BLaER1 (cell line): ENCODE data around the gene CCDC97.

Source experiments
- H3K27ac ChIP-seq: shearing (Covaris generic); formaldehyde crosslinking; 2 replicates; pipeline ENCODE4 v1.8.1; 2022
- H3K27me3 ChIP-seq: shearing (Covaris generic); formaldehyde crosslinking; 2 replicates; pipeline ENCODE4 v1.8.1; 2022
- H3K36me3 ChIP-seq: shearing (Covaris generic); formaldehyde crosslinking; 2 replicates; pipeline ENCODE4 v1.8.1; 2022
- H3K4me1 ChIP-seq: shearing (Covaris generic); formaldehyde crosslinking; 2 replicates; pipeline ENCODE4 v1.8.1; 2022
- H3K4me2 ChIP-seq: shearing (Covaris generic); formaldehyde crosslinking; 2 replicates; pipeline ENCODE4 v1.8.1; 2022
- H3K4me3 ChIP-seq: shearing (Covaris generic); formaldehyde crosslinking; 2 replicates; pipeline ENCODE4 v1.8.1; 2022
- H3K9ac ChIP-seq: shearing (Covaris generic); formaldehyde crosslinking; 2 replicates; pipeline ENCODE4 v1.8.1; 2022
- H3K9me3 ChIP-seq: shearing (Covaris generic); formaldehyde crosslinking; 2 replicates; pipeline ENCODE4 v1.8.1; 2022
- H4K20me1 ChIP-seq: shearing (Covaris generic); formaldehyde crosslinking; 2 replicates; pipeline ENCODE4 v1.8.1; 2022
- Cebpa-rat ChIP-seq: shearing (Covaris generic); IDR thresholded peaks from 2 replicates; pipeline ENCODE4 v1.8.1; 2022

Gene CCDC97

DNA sequence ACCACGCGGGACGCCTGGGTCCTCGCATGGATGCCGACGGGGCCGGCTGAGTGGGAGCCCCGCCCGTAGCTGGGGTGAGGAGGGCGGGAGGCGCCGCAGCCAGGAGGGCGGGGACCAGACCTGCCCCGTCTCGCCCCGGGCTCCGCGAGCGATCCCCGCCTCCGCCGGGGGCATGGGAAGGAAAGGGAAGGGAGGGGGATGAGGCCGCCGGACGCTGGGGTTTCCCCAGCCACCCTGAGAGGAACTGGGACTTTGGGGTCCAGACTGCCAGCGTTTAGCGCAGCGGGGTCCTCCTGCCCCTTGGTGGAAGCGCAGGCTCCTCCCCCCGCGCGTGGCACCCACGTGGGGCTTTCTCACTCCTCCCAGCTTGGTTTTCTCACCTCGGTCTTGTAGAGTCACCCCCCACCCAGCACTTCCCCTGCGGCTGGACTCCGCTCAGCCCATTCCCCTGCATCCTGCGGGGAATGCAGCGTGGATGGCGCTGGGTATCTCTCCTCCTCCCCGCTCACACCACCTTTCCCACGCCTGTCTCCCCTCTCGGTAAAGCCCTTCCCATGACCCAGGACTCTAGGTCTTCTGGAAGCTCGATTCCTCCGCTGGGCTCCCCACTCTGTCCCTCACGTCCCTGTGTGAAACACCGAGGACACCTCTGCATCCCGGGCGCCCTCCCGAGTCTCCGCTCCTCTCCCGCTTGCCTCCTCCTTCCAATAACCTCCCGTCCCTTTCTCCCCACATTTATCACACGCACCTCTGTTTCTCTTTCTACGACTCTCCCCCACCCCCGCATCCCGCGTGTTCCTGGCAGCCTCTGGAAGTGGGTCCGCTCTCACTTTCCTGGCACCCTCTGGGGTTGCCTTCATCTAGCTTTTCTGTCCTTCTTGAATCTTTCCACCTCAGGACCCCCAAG, 41.6 kb downstream of the CCDC97 start:
- Histone ChIP-seq H3K9ac (peak overlapping the region; percentile 84), H4K20me1 (peaks cover 51% of the 10 kb centered on the region)

DNA sequence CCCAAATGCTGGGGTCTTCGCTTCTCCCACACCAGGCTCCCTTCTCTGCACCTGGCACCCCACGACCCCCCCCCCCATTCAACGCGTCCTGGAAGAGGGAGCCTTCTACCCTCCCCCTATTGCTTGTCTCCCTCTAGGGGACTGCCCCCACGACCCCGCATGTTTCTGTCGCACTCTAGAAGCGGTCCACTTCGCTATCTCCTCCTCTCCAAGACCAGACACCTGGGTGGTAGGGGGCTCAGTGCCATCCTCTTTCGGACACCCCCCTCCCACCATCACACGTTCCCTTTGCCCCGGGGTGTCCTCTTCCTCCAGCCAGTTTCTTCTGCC, 42.3 kb downstream of the CCDC97 start:
- peaks cover 67% of the 10 kb centered on the region for H3K4me1 ChIP-seq
- H3K27me3 ChIP-seq, result no peaks in the 10 kb centered on the region
- H3K4me3 ChIP-seq, result peak overlapping the region; percentile 81
- peaks cover 11% of the 10 kb centered on the region for H3K36me3 ChIP-seq
- H3K4me2 ChIP-seq, result peak overlapping the region; percentile 98
- no peak for TF ChIP-seq Cebpa-rat
- no peaks in the 10 kb centered on the region for H3K9me3 ChIP-seq
- H4K20me1 ChIP-seq, result peaks cover 51% of the 10 kb centered on the region
- H3K9ac ChIP-seq, result peak overlapping the region; percentile 84
- peak overlapping the region; percentile 85 for H3K27ac ChIP-seq

More for the DNA sequence above, 41.6 kb downstream of the CCDC97 start:
- no peaks in the 10 kb centered on the region for H3K27me3 ChIP-seq
- H3K4me1 ChIP-seq, result peaks cover 67% of the 10 kb centered on the region
- no peak for TF ChIP-seq Cebpa-rat
- peaks cover 18% of the 10 kb centered on the region for H3K36me3 ChIP-seq
- H3K9me3 ChIP-seq, result no peaks in the 10 kb centered on the region
- peak overlapping the region; percentile 81 for H3K4me3 ChIP-seq
- peak overlapping the region; percentile 85 for H3K27ac ChIP-seq
- H3K4me2 ChIP-seq, result peak overlapping the region; percentile 98

DNA sequence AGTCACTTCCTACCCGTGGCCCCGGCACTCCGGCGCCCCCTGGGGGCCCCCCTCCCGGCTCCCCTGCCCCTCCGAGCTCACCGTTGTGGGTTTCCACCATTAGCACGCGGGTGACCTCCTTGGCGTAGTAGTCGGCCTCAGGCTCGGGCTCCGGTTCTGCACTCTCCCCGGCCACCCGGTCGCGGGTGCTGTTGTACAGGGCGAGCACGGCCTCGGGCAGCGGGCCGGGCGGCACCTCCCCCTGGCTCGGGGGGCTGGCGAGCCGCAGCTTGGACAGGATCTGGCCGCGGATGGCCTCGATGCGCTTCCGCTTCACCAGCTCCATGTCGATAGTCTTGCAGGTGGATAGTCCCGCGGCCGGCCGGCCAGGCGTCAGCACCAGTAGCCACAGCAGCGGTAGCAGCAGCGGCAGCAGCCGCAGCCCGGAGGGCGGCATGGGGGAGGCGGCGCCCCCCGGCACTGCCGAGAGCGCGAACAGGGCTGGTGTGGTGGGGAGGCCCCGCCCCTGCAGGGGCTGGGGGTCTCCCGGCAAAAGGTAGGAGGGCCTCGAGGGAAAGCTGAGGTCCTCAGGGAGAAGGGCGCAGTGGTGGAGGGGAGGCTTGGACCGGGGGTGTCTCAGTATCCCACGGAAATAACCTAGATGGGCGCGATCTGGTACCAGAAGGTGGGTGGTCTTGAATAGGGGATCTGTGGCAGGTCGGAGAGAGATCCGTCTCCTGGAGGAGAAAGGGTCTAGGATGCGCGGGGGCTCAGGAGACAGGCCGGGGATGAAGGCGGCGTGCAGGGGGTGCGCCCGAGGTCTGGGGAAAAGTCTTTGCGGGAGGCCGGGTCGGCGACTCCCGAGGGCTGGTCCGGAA, 42.9 kb downstream of the CCDC97 start:
- Histone ChIP-seq H3K9ac (peak overlapping the region; percentile 84), H3K9me3 (no peaks in the 10 kb centered on the region), H3K27ac (peak overlapping the region; percentile 85), H3K36me3 (peaks cover 5% of the 10 kb centered on the region), H4K20me1 (peaks cover 51% of the 10 kb centered on the region), H3K4me2 (peak overlapping the region; percentile 98), H3K27me3 (no peaks in the 10 kb centered on the region), H3K4me3 (peak overlapping the region; percentile 81), H3K4me1 (peaks cover 68% of the 10 kb centered on the region)
- no peak for TF ChIP-seq Cebpa-rat

DNA sequence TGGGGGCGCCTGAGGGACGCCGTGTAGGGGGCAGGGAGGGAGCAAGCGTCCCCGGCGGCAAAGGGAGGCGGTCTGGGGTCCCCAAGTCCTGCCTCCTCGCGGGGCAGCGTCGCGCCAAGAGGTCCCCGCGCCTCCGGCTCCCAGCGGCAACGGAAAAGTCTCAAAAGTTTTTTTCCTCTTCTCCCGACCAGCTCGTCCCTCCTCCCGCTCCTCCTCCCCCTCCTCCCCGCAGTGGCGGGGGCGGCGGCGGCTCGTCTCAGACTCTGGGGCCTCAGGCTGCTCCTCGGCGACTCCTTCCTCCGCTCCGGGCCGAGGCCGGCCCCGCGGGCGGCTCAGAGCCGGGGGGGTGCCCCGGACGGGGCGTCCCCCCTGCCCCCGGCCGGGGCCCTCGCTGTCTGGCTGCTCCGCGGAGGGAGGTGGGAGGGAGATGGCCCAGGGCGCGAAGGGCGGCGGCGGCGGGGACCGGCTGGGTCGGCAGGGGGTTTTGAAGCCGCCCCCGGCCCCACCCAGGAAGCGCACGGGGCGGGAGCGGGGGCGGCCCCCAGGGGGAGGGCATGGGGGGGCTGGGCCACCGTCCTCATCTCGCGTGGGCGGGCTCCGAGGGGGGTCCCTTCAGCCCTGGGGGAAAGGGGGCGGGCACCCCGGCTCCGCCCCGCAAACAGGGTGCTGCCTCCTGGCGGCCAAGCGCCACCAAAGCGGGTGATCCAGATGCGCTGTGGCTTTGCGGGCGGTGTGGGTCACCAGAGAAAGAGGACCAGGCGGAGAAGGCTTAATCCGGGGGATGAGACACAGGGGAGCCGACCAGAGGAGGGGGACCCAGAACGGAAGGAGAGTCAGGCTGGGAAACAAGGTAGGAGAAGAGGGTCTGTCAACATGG, 43.7 kb downstream of the CCDC97 start, which contains the start of gene TGFB1:
TGFB1 (minus strand) TSS at position 457 of the 877 bp plus-strand sequence. CDS start 878 bp downstream, outside the sequence.
- H4K20me1 ChIP-seq, result peaks cover 44% of the 10 kb centered on the region
- H3K36me3 ChIP-seq, result no peaks in the 10 kb centered on the region
- peak within 1 kb of the TSS; percentile 84 for H3K9ac ChIP-seq
- H3K4me1 ChIP-seq, result peaks cover 68% of the 10 kb centered on the region
- H3K27ac ChIP-seq, result peak within 1 kb of the TSS; percentile 85
- no peaks in the 10 kb centered on the region for H3K9me3 ChIP-seq
- H3K4me3 ChIP-seq, result peak within 1 kb of the TSS; percentile 81
- H3K4me2 ChIP-seq, result peak within 1 kb of the TSS; percentile 98
- TF ChIP-seq Cebpa-rat, result no peak
- no peaks in the 10 kb centered on the region for H3K27me3 ChIP-seq

DNA sequence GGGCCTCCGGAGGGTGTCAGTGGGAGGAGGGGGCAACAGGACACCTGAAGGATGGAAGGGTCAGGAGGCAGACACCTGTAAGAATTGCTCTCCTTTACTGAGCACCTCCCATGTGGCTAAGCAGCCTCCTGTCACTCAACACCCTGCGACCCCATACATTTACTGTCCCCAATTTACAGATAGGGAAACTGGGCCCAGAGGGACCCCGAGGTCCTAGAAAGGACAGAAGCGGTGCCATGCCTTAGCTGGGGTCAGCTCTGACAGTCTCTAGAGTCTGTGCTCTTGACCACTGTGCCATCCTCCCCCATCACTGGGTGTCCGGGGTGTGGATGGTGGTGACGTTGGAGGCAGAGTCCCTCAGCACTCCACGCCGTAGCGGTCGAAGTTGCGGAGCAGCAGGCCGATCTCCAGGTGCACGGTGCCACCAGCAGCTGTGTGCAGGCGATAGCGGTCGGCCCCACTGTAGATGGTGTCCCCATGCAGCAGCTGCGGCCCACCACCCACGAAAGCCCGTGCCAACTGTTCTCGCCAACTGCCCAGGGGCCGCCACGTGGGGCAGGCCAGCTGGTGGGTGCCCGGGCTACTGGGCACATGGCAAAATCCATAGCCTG, 44.5 kb downstream of the CCDC97 start:
- peak overlapping the region; percentile 98 for H3K4me2 ChIP-seq
- peaks cover 37% of the 10 kb centered on the region for H4K20me1 ChIP-seq
- H3K4me1 ChIP-seq, result peaks cover 61% of the 10 kb centered on the region
- no peak for TF ChIP-seq Cebpa-rat
- H3K9me3 ChIP-seq, result no peaks in the 10 kb centered on the region
- no peaks in the 10 kb centered on the region for H3K36me3 ChIP-seq
- peak overlapping the region; percentile 84 for H3K9ac ChIP-seq
- peak overlapping the region; percentile 81 for H3K4me3 ChIP-seq
- H3K27ac ChIP-seq, result peak overlapping the region; percentile 72
- H3K27me3 ChIP-seq, result no peaks in the 10 kb centered on the region

DNA sequence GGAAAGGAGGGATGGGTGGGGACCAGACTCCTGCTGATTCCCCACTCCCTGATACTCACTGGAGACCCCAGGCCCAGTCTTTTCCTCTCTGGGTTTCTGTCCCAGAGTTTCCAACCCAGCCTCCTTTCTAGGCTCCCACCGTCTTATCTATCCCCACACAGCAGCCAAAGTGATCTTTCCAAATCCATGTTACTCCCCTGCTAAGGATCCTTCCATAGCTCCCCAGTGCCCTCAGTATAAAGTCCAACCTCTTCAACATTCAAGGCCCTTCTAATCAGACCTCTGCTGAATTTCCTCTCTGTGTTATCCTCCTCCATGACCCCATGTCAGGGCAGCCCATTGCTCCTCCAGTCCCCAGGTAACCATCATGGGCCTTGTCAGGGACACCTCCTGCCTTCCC, 45.1 kb downstream of the CCDC97 start:
- H3K9ac ChIP-seq, result peak overlapping the region; percentile 84; the same call in 1 of the 2 replicates
- H3K4me2 ChIP-seq, result peak overlapping the region; percentile 98
- H3K27me3 ChIP-seq, result no peaks in the 10 kb centered on the region
- no peaks in the 10 kb centered on the region for H3K9me3 ChIP-seq
- peaks cover 31% of the 10 kb centered on the region for H4K20me1 ChIP-seq
- H3K27ac ChIP-seq, result peak overlapping the region; percentile 72
- peaks cover 55% of the 10 kb centered on the region for H3K4me1 ChIP-seq
- TF ChIP-seq Cebpa-rat, result no peak
- H3K36me3 ChIP-seq, result no peaks in the 10 kb centered on the region
- no peak overlapping the region for H3K4me3 ChIP-seq

DNA sequence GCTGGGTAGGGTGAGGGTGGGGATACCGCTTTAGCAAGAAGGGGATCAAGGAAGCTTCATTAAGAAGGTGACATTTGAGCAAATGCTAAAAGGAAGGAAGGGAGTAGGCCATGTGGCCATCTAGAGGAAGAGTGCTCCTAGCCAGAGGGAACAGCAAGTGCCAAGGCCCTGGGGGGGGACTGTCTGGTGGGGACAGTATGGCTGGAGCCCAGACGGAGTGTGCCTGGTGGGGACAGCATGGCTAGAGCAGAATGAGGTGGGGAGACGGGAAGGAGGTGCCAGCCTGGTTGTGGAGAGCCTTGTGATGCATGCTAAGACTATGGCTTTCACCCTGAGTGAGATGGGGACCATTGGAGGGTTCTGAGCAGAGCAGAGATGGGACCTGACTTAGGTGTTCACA, 45.8 kb downstream of the CCDC97 start:
- Histone ChIP-seq H3K9me3 (no peaks in the 10 kb centered on the region), H3K27me3 (no peaks in the 10 kb centered on the region), H3K4me3 (no peak overlapping the region), H3K36me3 (0 out of 2 replicates have a peak, but pooled peaks cover under 1% of the 10 kb centered on the region), H3K27ac (peak overlapping the region; percentile 9; the same call in 1 of the 2 replicates), H3K4me2 (no peak overlapping the region; the same call in 1 of the 2 replicates), H4K20me1 (peaks cover 23% of the 10 kb centered on the region), H3K9ac (no peak overlapping the region), H3K4me1 (peaks cover 47% of the 10 kb centered on the region)
- no peak for TF ChIP-seq Cebpa-rat

DNA sequence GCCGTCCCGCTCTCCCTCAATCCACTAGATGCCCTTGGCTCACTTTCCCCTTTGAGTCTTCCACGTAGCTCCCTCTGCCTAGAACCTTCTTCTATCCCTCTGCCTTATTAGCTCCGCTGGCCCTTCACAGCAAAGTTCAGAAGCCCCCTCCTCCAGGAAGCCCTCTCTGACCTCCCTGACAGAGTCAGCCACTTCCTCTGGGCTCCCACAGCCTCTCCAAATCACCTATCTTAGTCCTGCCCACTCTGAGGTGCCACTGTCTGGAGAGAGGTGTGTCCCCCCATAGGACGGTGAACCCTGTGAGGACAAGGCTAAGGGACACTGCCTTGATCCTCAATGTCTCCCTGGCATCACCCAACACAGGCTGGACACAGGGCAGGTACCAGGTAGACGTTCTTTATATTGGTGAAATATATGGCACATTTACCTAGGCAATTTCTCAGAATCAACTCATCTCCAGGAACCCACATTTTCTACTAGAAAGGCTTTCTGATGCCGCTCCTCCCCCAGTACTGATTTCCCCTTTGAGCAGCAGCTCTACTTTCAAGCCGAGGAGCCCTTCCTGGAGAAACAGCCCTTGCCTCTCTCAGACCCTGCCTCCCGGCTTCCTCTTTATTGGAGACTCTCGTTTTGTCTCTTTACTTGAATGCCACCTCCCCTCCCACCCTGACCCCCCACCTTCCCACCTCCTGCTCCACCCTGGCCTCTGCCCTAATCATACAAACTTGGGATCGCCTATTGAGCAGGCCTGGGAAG, 47.2 kb downstream of the CCDC97 start:
- no peak for TF ChIP-seq Cebpa-rat
- Histone ChIP-seq H3K4me3 (no peak overlapping the region), H3K9me3 (no peaks in the 10 kb centered on the region), H3K36me3 (0 out of 2 replicates have a peak, but pooled peaks cover 5% of the 10 kb centered on the region), H4K20me1 (peaks cover 9% of the 10 kb centered on the region; the same call in 1 of the 2 replicates), H3K27ac (0 out of 2 replicates have a peak overlapping the region, but pooled peaks have one; percentile 9), H3K9ac (0 out of 2 replicates have a peak overlapping the region, but pooled peaks have one; percentile 5), H3K4me1 (peaks cover 45% of the 10 kb centered on the region), H3K27me3 (no peaks in the 10 kb centered on the region), H3K4me2 (peak overlapping the region; percentile 45)
